Neuronal stem cell (in vitro differentiated cells): ENCODE measurements around the gene NAALADL2.

Experiments
- DNase-seq: peaks from one replicate; pipeline ENCODE4 v3.0.0-alpha.2; 2013; ENCODE audit warnings: low spot score
- H2AFZ ChIP-seq: one replicate; pipeline ENCODE4 v1.6.1; 2013; ENCODE audit warnings: mild to moderate bottlenecking, low read length, inconsistent platforms
- H2AK5ac ChIP-seq: 2 replicates; pipeline ENCODE4 v1.6.1; 2013; ENCODE audit warnings: low read depth, mild to moderate bottlenecking, inconsistent platforms, low read length, moderate library complexity, mixed read lengths
- H2BK120ac ChIP-seq: 2 replicates; pipeline ENCODE4 v1.6.1; 2013; ENCODE audit warnings: low read depth, mild to moderate bottlenecking, inconsistent platforms, low read length, moderate library complexity, mixed read lengths
- H2BK12ac ChIP-seq: one replicate; pipeline ENCODE4 v1.6.1; 2013; ENCODE audit warnings: low read length, inconsistent platforms
- H2BK15ac ChIP-seq: 2 replicates; pipeline ENCODE4 v1.6.1; 2013; ENCODE audit warnings: mild to moderate bottlenecking, low read length, inconsistent platforms, mixed read lengths
- H2BK5ac ChIP-seq: one replicate; pipeline ENCODE4 v1.6.1; 2013; ENCODE audit warnings: inconsistent platforms, mild to moderate bottlenecking, low read length, moderate library complexity
- H3K14ac ChIP-seq: one replicate; pipeline ENCODE4 v1.6.1; 2013; ENCODE audit warnings: low read length, inconsistent platforms
- H3K18ac ChIP-seq: 2 replicates; pipeline ENCODE4 v1.6.1; 2013; ENCODE audit warnings: low read length, inconsistent platforms
- H3K23ac ChIP-seq: 2 replicates; pipeline ENCODE4 v1.6.1; 2013; ENCODE audit warnings: low read depth, mild to moderate bottlenecking, mixed read lengths, low read length, inconsistent platforms; ENCODE audit not compliant: poor library complexity
- H3K27ac ChIP-seq: replicated peaks from 3 replicates; pipeline ENCODE4 v1.5.1; 2013; ENCODE audit warnings: low read length, inconsistent platforms
- H3K27me3 ChIP-seq, 3 experiments: 2 replicates each; pipeline ENCODE4 v1.6.1; 2013; ENCODE audit warnings: low read length in 3 of 3, mild to moderate bottlenecking in 2 of 3, inconsistent platforms in 1 of 3, low read depth in 1 of 3, mixed read lengths in 1 of 3, moderate library complexity in 1 of 3; ENCODE audit not compliant: control insufficient read depth in 3 of 3, insufficient read depth in 3 of 3
- H3K36me3 ChIP-seq, 2 donors: replicated peaks in 1 of 2; 2 replicates each; pipeline ENCODE4 v1.6.1; 2013; ENCODE audit warnings: low read length in 2 of 2; ENCODE audit not compliant: control insufficient read depth in 2 of 2, insufficient read depth in 2 of 2
- H3K4ac ChIP-seq: 2 replicates; pipeline ENCODE4 v1.6.1; 2013; ENCODE audit warnings: inconsistent platforms, mild to moderate bottlenecking, low read length, moderate library complexity
- H3K4me1 ChIP-seq, 2 donors: 1 replicate in 1 of 2; 2 replicates in 1 of 2; pipeline ENCODE4 v1.6.1; 2013; ENCODE audit warnings: low read length in 2 of 2, low read depth in 1 of 2; ENCODE audit not compliant: control insufficient read depth in 2 of 2, insufficient read depth in 1 of 2
- H3K4me2 ChIP-seq: one replicate; pipeline ENCODE4 v1.6.1; 2013; ENCODE audit warnings: mild to moderate bottlenecking, low read length, inconsistent platforms; ENCODE audit not compliant: insufficient read depth, poor library complexity, severe bottlenecking
- H3K4me3 ChIP-seq, 2 donors: 2 replicates each; pipeline ENCODE4 v1.5.1; 2013; ENCODE audit warnings: low read length in 2 of 2, mild to moderate bottlenecking in 2 of 2, inconsistent platforms in 1 of 2, moderate library complexity in 1 of 2
- H3K79me1 ChIP-seq: one replicate; pipeline ENCODE4 v1.6.1; 2013; ENCODE audit warnings: low read depth, mild to moderate bottlenecking, inconsistent platforms, low read length, moderate library complexity
- H3K9ac ChIP-seq: one replicate; pipeline ENCODE4 v1.6.1; 2013; ENCODE audit warnings: mild to moderate bottlenecking, low read depth, low read length, inconsistent platforms; ENCODE audit not compliant: poor library complexity
- H3K9me3 ChIP-seq, 2 donors: replicated peaks in 1 of 2; 2 replicates each; pipeline versions ENCODE3 to v1.6.1; 2013; ENCODE audit warnings: low read length in 2 of 2, mild to moderate bottlenecking in 2 of 2, inconsistent platforms in 1 of 2, low read depth in 1 of 2, mixed read lengths in 1 of 2, moderate library complexity in 1 of 2; ENCODE audit not compliant: control insufficient read depth in 2 of 2, insufficient read depth in 1 of 2
- H4K8ac ChIP-seq: one replicate; pipeline ENCODE4 v1.6.1; 2013; ENCODE audit warnings: low read depth, mild to moderate bottlenecking, inconsistent platforms, low read length, moderate library complexity
- H4K91ac ChIP-seq: one replicate; pipeline ENCODE4 v1.6.1; 2013; ENCODE audit warnings: low read length, low read depth, mild to moderate bottlenecking, inconsistent platforms; ENCODE audit not compliant: poor library complexity
- WGBS, 2 donors: extraction: QIAGEN DNeasy Blood & Tissue Kit; methylation state at CpG; one replicate each; pipeline ENCODE4 v1.1.7; 2013; ENCODE audit warnings: missing lambda C conversion rate in 2 of 2, mixed read lengths in 1 of 2; ENCODE audit not compliant: insufficient read length in 2 of 2, insufficient replicate concordance in 1 of 2; ENCODE audit errors: extremely low coverage in 2 of 2; 5-methylcytosine and 5-hydroxymethylcytosine counted together

NAALADL2 gene

DNA sequence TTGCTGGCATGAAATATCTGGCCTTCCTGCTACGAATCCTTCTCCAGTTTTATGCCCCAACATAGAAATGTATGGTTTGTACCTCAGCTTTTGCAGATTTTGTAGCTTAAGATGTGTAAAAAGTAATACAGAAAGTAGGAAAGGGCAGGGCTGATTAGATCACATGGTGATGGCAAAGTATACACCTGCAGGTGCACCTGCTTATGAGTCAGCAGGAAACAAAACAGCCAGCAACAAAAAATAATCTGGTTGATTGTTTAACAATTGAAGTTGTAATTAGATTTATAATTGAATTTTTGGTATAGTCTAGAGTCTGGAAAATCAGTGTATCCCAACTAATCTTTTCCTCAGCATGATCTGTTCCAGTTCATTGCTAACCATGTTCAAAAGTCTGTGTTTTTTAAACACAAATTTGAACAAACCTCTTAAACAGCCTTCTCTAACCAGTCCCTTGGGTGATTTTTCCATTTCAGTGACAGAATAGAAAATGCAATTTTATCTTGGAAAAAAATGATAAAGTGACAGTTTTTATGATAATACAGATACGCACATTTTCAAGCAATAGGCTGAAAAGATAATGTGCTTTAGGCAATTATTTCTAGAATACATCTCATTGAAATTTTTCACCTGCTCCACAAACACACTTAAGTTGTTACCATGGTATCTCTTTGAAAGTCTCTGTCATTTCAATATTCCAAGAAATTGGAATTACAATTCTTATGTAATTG lies 477.4 kb downstream of the NAALADL2 start:
- Histone ChIP-seq H3K27ac (no peak overlapping the region), H3K9ac (no peak overlapping the region), H4K8ac (no peak overlapping the region), H4K91ac (no peak overlapping the region), H2BK12ac (no peak overlapping the region), H3K9me3 (no peaks in the 10 kb centered on the region), H3K4ac (no peak overlapping the region), H3K4me1 (peaks cover 0 to 3% of the 10 kb centered on the region in 2 donors), H3K23ac (no peak overlapping the region), H3K4me2 (no peak overlapping the region), H3K36me3 (no peaks in the 10 kb centered on the region), H3K4me3 (no peak overlapping the region), H2BK15ac (no peak overlapping the region), H2AK5ac (no peak overlapping the region), H3K18ac (no peak overlapping the region), H2BK120ac (no peak overlapping the region), H3K79me1 (no peaks in the 10 kb centered on the region), H3K27me3 (no peaks in the 10 kb centered on the region), H2BK5ac (no peak overlapping the region), H2AFZ (no peak overlapping the region), H3K14ac (no peak overlapping the region)
- no peak for DNase-seq
- WGBS, 2 donors, result no CpG with 5 or more reads among the region's 2 CpGs

DNA sequence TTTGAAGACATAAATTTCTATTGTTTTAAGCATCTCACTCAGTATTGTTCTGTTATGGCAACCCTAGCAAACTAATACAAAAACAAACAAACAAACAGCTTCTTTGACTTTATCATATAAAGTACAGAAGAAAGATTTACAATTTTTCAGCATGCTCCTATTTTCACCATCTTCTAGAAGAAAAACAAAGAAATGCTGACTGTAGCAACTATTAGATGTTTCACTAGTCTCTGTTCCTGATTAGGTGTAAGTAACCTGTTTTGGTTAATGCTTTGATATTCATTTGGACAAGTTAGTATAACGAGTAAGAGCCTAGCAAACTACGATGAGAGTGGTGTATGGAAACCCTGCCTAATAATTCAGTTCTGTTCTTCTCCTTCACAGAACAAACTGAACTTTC lies 478.5 kb downstream of the NAALADL2 start:
- Histone ChIP-seq H3K4me3 (no peak overlapping the region), H2BK12ac (no peak overlapping the region)

DNA sequence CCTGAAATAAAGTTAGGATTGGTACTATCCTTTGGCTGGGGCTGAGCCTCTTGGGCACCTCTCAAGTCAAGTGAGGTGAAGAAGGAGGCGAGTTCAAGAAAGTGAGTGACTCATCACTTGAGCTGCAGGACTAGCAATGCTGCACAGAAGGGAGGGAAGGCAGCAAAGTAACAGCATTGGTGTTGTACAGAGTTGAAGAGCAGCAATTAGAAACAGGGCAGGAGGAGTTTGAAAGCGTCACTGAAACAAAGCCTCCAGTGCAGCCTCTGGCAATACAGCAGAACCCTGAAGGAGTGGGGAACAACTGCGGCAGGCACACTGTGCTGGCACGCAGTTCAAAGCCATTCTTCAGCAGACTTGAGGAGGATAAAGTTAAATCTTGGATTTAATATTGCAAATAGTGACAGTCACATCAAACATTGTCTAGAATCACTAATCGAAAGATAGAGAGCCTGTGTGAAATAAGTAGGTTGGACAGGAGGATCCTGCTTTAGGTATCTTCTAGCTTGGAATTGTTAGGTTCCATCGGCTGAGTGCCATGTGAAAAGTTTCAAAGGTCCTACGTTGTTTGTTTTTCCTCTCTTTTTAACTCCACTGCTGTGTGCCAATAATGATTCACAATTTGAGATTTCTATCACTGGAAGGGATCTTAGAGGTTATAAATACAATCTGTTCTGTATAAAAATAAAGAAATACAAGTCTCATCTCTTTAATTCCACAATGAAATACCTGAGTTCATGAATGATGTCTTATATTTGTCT lies 479.8 kb downstream of the NAALADL2 start:
- Histone ChIP-seq H2BK120ac (no peak overlapping the region), H3K27me3 (no peaks in the 10 kb centered on the region), H3K18ac (no peak overlapping the region), H3K4me1 (peaks cover 0 to 3% of the 10 kb centered on the region in 2 donors), H3K27ac (no peak overlapping the region), H3K14ac (no peak overlapping the region), H3K4ac (no peak overlapping the region), H2BK12ac (no peak overlapping the region), H3K23ac (no peak overlapping the region), H3K4me2 (no peak overlapping the region), H4K8ac (no peak overlapping the region), H3K79me1 (no peaks in the 10 kb centered on the region), H4K91ac (no peak overlapping the region), H3K4me3 (no peak overlapping the region), H2BK5ac (no peak overlapping the region), H3K9ac (no peak overlapping the region), H2AK5ac (no peak overlapping the region), H3K36me3 (no peaks in the 10 kb centered on the region), H2AFZ (peak overlapping the region; percentile 28), H2BK15ac (no peak overlapping the region), H3K9me3 (no peaks in the 10 kb centered on the region)
- DNase-seq, result no peak
- WGBS, 2 donors, result no CpG with 5 or more reads among the region's 7 CpGs

More for the DNA sequence above, 478.5 kb downstream of the NAALADL2 start:
- no peak overlapping the region for H2AFZ ChIP-seq
- H4K8ac ChIP-seq, result no peak overlapping the region
- peaks cover 0 to 3% of the 10 kb centered on the region in 2 donors for H3K4me1 ChIP-seq
- no peaks in the 10 kb centered on the region for H3K79me1 ChIP-seq
- no peak for DNase-seq
- H3K9ac ChIP-seq, result no peak overlapping the region
- no peak overlapping the region for H3K14ac ChIP-seq
- H3K23ac ChIP-seq, result no peak overlapping the region
- H2AK5ac ChIP-seq, result no peak overlapping the region
- no peak overlapping the region for H2BK15ac ChIP-seq
- no peak overlapping the region for H3K4me2 ChIP-seq
- no peaks in the 10 kb centered on the region for H3K27me3 ChIP-seq
- no peak overlapping the region for H3K27ac ChIP-seq
- no peak overlapping the region for H2BK5ac ChIP-seq
- H3K18ac ChIP-seq, result no peak overlapping the region
- H2BK120ac ChIP-seq, result no peak overlapping the region
- H3K36me3 ChIP-seq, result no peaks in the 10 kb centered on the region
- WGBS, 2 donors, result no CpG with 5 or more reads among the region's 2 CpGs
- H3K4ac ChIP-seq, result no peak overlapping the region
- no peaks in the 10 kb centered on the region for H3K9me3 ChIP-seq
- H4K91ac ChIP-seq, result no peak overlapping the region

DNA sequence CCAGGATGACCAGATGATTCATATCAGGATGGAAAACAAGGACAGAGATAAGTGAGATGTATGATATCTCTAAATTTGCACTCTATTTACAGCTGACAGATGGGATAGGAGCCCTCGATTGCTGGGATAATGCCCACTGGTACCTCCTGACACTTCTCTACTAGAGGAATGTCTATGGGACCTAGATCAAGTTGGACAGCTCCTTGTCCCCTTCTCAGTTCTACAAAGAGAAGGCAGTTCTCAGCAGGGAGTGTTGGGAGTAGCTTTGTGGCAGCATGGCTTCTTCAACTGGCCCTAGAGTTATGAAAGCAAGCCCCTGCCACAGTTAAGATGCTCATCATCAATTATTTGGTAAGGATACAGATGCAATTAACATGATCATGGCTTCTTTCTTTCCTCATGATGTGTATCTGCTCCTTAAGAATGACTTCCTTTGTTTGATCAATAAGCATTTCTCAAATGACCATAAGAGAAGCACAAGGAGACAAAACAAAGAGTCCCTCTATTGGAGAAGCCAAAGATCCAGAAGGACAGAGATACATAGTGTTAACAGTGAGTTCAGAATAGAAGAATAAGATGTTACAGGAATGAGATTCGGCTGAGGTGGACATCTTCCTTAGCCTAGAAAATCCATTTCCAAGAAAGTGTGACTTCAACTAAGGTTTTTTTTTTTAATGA lies 481.3 kb downstream of the NAALADL2 start:
- Histone ChIP-seq H3K4ac (no peak overlapping the region), H3K27me3 (no peaks in the 10 kb centered on the region), H3K9me3 (no peaks in the 10 kb centered on the region), H2AFZ (no peak overlapping the region), H3K4me3 (no peak overlapping the region), H3K27ac (no peak overlapping the region), H2BK120ac (no peak overlapping the region), H3K36me3 (no peaks in the 10 kb centered on the region), H3K18ac (no peak overlapping the region), H3K4me2 (no peak overlapping the region), H3K9ac (no peak overlapping the region), H4K8ac (no peak overlapping the region), H3K79me1 (no peaks in the 10 kb centered on the region), H3K23ac (no peak overlapping the region), H2BK12ac (no peak overlapping the region), H2AK5ac (no peak overlapping the region), H4K91ac (no peak overlapping the region), H3K14ac (no peak overlapping the region), H3K4me1 (peaks cover 0 to 3% of the 10 kb centered on the region in 2 donors), H2BK5ac (no peak overlapping the region), H2BK15ac (no peak overlapping the region)
- DNase-seq, result no peak
- no CpG with 5 or more reads among the region's 2 CpGs for WGBS, 2 donors
